Astrocyte of the spinal cord (primary cell): ENCODE data around the gene ICE1.

Experiments used
- DNase-seq: peaks from one replicate; pipeline ENCODE4 v3.0.0; 2011; ENCODE audit warnings: low read depth, low spot score
- H3K4me3 ChIP-seq: 2 replicates; pipeline ENCODE4 v1.5.1; 2011; ENCODE audit warnings: low read depth, mild to moderate bottlenecking, low read length, moderate library complexity
- CTCF ChIP-seq: IDR thresholded peaks from 2 replicates; pipeline ENCODE4 v1.5.1; 2012; ENCODE audit warnings: low read depth, mild to moderate bottlenecking, low read length, inconsistent platforms
- in situ Hi-C: cut with HindIII; loops from 2 replicates; pipeline ENCODE4 v1.10.0; 2017; ENCODE audit warnings: low sequenced_read_pairs

The ICE1 gene

GRCh38 chr5:5421149-5421960, 1.1 kb upstream of the ICE1 start:
- peak; percentile 7 for DNase-seq
- in situ Hi-C loops, result loop anchor here (25.0 kb wide), 1 partner anchor 534 kb away; no protein-coding TSS in a partner anchor
- no peak for TF ChIP-seq CTCF
- H3K4me3 ChIP-seq, result peak overlapping the region; percentile 95

GRCh38 chr5:5422819-5423515, 490 bp downstream of the ICE1 start:
- no peak for TF ChIP-seq CTCF
- no peak for DNase-seq
- H3K4me3 ChIP-seq, result peak overlapping the region; percentile 95
- in situ Hi-C loops, result loop anchor here (25.0 kb wide), 1 partner anchor 536 kb away; no protein-coding TSS in a partner anchor

- in situ Hi-C loops, result loop anchor here (25.0 kb wide), 1 partner anchor 536 kb away; no protein-coding TSS in a partner anchor
- peak overlapping the region; percentile 95 for H3K4me3 ChIP-seq
These were observed 1.1 kb downstream of the ICE1 start for GRCh38 chr5:5423586-5423985.

DNA sequence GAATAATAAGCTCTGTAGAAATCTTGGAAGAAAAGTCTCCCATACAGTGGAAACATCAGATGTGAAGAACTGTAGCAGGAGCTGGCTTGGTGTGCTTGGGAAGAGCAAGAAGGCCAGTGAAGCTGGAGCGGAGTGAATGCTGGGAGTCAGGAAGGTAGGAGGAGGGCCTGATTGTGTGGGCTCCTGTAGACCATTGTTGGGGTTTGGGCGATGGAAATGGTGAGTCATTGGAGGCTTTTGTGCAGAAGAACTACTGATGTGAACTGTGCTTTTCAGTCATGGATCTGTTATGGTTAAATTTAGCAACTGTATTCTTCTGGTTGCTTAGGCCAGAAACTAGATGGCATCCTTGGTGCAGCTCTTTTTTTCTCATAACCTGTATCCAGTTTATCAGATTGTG, 2.3 kb downstream of the ICE1 start:
- in situ Hi-C loops, result loop anchor here (25.0 kb wide), 1 partner anchor 537 kb away; no protein-coding TSS in a partner anchor
- no peak overlapping the region for H3K4me3 ChIP-seq

More at GRCh38 chr5:5423586-5423985, 1.1 kb downstream of the ICE1 start:
- TF ChIP-seq CTCF, result no peak
- DNase-seq, result no peak

GRCh38 chr5:5430136-5430535, 7.7 kb downstream of the ICE1 start:
- in situ Hi-C loops, result no loop called here
- TF ChIP-seq CTCF, result no peak
- no peak overlapping the region for H3K4me3 ChIP-seq
- no peak for DNase-seq

More for the DNA sequence above, 2.3 kb downstream of the ICE1 start:
- no peak for TF ChIP-seq CTCF
- peak; percentile 10 for DNase-seq

DNA sequence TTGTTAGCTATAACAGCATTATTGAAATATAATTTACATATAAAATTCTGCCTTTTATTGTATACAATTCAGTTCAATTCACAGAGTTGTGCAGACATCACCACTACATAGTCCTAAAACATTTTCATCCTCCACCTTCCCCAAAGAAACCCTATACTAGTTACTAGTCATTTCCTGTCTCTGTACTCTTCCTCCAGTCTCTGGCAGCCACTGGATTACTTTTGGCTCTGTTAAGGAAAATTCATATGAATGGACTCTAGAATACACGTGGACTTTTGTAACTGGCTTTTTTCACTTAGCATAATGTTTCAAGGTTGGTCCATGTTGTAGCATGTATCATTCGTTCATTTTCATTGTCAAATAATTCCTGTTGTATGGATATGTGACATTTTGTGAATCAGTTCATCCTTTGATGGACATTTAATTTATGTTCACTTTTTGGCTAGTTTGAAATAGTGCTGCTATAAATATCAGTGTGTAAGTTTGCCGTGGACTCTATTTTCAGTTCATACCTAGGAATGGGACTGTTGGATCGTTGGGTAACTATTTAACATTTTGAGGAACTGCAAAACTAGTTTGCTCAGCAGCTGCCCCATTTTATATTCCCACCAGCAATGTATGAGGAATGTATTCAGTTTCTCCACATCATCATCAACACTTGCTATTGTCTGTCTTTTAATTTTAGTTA, 9.7 kb downstream of the ICE1 start:
- no peak for TF ChIP-seq CTCF
- H3K4me3 ChIP-seq, result no peak overlapping the region
- peak; percentile 74 for DNase-seq
- in situ Hi-C loops, result no loop called here
